Mesodermal cell (in vitro differentiated cells): ENCODE results near the gene NYNRIN.

ENCODE experiments used
- H3K27ac ChIP-seq: 2 replicates; pipeline ENCODE4 v1.7.0; 2013; ENCODE audit warnings: mild to moderate bottlenecking, low read depth, low read length, moderate library complexity; ENCODE audit not compliant: severe bottlenecking
- H3K36me3 ChIP-seq: 2 replicates; pipeline ENCODE4 v1.7.1; 2013; ENCODE audit warnings: mild to moderate bottlenecking, low read length, moderate library complexity; ENCODE audit not compliant: control insufficient read depth, insufficient read depth
- H3K4me1 ChIP-seq: one replicate; pipeline ENCODE4 v1.7.1; 2013; ENCODE audit warnings: mild to moderate bottlenecking, low read length; ENCODE audit not compliant: insufficient read depth, control insufficient read depth, poor library complexity, severe bottlenecking
- H3K4me3 ChIP-seq: 2 replicates; pipeline ENCODE4 v1.7.0; 2013; ENCODE audit warnings: low read length, control low read depth, mild to moderate bottlenecking; ENCODE audit not compliant: insufficient read depth, poor library complexity, severe bottlenecking; ENCODE audit errors: extremely low read depth
- H3K9me3 ChIP-seq: 2 replicates; pipeline ENCODE4 v1.7.1; 2013; ENCODE audit warnings: mild to moderate bottlenecking, low read length, moderate library complexity; ENCODE audit not compliant: control insufficient read depth
- WGBS, 2 experiments: methylation state at CpG; one replicate each; pipeline ENCODE4 v1.1.5; 2013; ENCODE audit warnings: missing lambda C conversion rate in 2 of 2; ENCODE audit not compliant: insufficient coverage in 2 of 2; 5-methylcytosine and 5-hydroxymethylcytosine counted together

NYNRIN gene

DNA sequence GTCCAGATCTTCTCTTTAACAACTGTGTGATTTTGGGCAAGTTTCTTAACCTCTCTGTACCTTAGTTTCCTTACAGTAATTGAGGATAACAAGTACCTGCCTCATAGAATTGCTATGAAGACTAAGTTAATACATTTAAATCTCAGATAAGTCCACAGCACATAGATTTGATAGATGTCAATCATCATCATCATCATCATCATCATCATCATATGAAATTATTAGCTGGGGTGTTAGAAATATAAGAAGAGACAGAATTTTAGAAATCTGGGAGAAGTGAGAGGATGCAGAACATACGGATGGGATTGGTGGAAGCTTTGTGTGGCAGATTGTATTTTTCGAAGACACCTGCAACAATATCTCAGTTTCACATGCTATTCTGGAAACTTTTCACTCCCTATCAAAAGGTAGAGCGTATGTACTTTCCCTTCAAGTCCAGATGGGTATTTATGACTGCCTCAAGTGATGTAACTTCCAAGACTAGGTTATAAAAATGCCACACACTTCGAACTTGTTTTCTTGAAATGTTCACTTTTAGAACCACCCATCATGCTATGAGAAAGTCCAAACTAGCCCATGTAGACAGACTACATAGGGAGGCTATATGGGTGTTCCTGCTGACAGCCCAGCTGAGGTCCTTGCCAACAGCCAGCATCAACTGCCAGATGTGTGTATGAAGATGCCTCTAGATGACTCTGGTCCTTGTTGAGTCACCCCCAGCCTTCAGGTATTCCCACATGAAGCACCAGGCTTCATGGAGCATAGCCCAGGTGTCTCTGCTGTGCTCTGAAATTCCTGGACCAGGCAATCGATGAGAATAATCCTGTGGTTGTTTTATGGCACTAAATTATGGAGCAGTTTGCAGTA, 64.4 kb downstream of the NYNRIN start:
- Histone ChIP-seq H3K27ac (no peak overlapping the region), H3K4me1 (no peaks in the 10 kb centered on the region), H3K4me3 (no peak overlapping the region), H3K9me3 (no peaks in the 10 kb centered on the region), H3K36me3 (no peaks in the 10 kb centered on the region)
- WGBS, 2 experiments = 80 to 100% methylated on average over 1 of the region's 5 CpGs

DNA sequence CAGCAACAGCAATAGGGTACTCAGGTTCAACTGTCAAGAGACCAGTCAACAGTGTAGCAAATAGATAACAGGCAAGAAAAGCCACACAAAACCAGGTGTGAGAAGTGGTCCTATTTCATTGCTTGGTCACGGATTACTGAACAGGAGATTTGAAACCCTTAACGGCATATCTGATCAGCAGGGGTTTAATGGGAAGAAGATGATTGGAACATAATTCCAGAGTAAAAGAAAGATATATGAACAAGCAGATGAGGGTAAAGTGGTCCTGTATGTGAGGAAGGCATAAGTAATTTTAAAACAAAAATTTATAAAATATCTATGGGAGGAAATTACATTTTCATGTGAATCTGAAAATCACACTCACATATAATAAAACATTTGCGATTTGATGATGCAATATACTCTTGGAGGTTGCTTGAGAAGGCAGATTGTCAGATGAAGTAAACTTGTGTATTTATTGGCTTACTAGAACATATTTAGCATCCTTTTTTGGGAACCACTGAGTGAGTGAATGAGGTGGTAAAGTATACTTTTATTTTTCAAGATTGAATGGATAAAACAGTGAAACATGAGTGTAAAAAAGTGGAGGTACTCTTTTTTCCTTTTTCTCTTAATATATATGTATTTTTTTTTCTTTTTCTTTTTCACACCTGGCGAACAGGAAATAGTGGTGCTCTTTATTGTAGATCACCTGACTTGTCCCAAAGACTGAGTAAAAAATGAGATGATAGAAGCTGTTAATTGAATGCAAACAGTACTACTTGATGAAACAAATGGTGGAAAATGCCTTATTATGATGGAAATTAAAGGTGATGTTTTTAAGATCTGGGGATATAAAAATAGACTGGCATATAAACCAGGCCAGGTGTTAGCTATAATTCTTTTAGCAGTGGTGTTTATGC, 65.3 kb downstream of the NYNRIN start:
- Histone ChIP-seq H3K4me1 (no peaks in the 10 kb centered on the region), H3K9me3 (no peaks in the 10 kb centered on the region), H3K36me3 (no peaks in the 10 kb centered on the region), H3K27ac (no peak overlapping the region), H3K4me3 (no peak overlapping the region)
- WGBS, 2 experiments = 83 to 89% methylated on average over 1 to 2 of the region's 4 CpGs

DNA sequence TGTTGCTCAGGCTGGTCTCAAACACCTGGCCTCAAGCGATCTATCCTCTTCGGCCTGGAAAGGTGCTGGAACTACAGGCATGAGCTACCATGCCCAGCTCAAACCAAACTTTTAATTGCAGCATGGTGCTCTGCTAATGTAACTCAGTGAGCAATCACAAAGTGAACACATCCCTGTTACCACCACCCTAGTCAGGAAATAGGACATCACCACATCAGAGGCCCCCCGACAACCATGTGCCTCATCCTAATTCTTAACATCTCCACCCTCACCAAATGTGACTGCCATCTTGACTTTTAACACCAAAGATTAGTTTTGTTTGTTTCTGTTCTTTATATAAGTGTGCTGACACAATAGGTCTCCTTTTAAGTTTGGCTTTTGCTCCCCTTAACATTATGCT, 66.6 kb downstream of the NYNRIN start:
- WGBS, 2 experiments = 100% methylated on average over 2 to 3 of the region's 3 CpGs
- H3K4me1 ChIP-seq = no peaks in the 10 kb centered on the region
- no peaks in the 10 kb centered on the region for H3K36me3 ChIP-seq
- no peak overlapping the region for H3K4me3 ChIP-seq
- H3K27ac ChIP-seq = no peak overlapping the region
- H3K9me3 ChIP-seq = no peaks in the 10 kb centered on the region

DNA sequence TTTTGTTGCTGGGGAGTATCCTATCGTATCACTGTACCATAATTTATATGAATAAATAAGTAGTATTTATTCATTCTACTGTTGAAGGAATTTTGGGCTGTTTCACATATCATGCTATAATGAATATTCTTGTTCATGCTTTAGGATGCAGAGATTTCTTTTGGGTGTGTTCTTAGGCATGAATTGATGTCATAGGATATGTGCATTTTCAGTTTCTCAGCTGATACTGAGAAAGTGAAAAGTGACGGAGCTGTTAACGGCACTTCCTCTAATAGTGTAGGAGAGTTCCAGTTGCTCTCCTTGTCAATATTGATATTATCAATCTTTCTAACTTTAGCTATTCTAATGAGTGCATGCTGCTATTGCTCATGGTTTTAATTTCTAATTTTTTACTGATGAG, 67.0 kb downstream of the NYNRIN start:
- Histone ChIP-seq H3K36me3 (no peaks in the 10 kb centered on the region), H3K4me3 (no peak overlapping the region), H3K27ac (no peak overlapping the region), H3K9me3 (no peaks in the 10 kb centered on the region), H3K4me1 (no peaks in the 10 kb centered on the region)
- no CpG with 5 or more reads among the region's 3 CpGs for WGBS, 2 experiments
